OCI-LY1 (cell line): ENCODE results near the gene TAF6L.

Experiments
- EZH2 ChIP-seq: fragments of 200-600 bp; sonication (generic), shearing (Covaris generic); IDR thresholded peaks from 2 replicates; pipeline ENCODE4 v1.8.0; 2017; ENCODE audit warnings: borderline replicate concordance, mixed run types, mild to moderate bottlenecking, antibody characterized with exemption, low read length, moderate library complexity, mixed read lengths
- TF ChIP-seq, protein P1 (sequence below): fragments of 200-600 bp; sonication (generic), shearing (Covaris generic); IDR thresholded peaks from 2 replicates; pipeline ENCODE4 v1.5.1; 2017; ENCODE audit warnings: mild to moderate bottlenecking, antibody characterized with exemption, low read length, moderate library complexity, mixed read lengths

DNA sequence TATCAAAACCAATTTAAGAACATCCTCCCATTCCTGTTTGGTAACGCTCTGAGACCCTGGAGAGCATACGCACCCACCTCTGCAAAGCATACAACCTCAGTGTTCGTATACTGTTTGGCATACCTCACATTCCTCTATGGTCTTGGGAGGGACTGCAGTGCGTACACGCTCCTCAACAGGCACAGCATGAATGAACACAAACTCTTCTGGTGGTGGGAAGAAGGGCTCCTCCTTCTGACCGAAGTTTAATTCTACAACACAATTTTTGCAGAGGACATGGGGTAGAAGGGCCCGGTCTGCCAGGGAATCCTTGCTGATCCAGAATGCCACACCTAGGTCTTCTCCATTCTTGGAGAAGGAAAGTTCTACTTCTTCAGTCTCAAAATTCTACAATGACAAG is 49.2 kb upstream of the TAF6L start:
- TF ChIP-seq, protein P1, sequence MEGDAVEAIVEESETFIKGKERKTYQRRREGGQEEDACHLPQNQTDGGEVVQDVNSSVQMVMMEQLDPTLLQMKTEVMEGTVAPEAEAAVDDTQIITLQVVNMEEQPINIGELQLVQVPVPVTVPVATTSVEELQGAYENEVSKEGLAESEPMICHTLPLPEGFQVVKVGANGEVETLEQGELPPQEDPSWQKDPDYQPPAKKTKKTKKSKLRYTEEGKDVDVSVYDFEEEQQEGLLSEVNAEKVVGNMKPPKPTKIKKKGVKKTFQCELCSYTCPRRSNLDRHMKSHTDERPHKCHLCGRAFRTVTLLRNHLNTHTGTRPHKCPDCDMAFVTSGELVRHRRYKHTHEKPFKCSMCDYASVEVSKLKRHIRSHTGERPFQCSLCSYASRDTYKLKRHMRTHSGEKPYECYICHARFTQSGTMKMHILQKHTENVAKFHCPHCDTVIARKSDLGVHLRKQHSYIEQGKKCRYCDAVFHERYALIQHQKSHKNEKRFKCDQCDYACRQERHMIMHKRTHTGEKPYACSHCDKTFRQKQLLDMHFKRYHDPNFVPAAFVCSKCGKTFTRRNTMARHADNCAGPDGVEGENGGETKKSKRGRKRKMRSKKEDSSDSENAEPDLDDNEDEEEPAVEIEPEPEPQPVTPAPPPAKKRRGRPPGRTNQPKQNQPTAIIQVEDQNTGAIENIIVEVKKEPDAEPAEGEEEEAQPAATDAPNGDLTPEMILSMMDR, result peak; percentile 28; the same call in 1 of the 2 replicates
- TF ChIP-seq EZH2, result no peak
